Stimulated activated CD8-positive, alpha-beta memory T cell treated with anti-CD3 and anti-CD28 coated beads, Interleukin-15, amount 100 ng/mL, for 48 hours (primary cell): Measurements from ENCODE around the gene CLMN.
"Not testable (repeated sequence)": the region's sequence is repeated elsewhere in the genome, so short reads cannot be mapped to it uniquely, and the experiment has no call there.

Experiments used
- DNase-seq, 2 donors: peaks; one replicate each; pipeline ENCODE4 v3.0.0-alpha.2; 2020; ENCODE audit warnings: low read depth in 2 of 2

CLMN gene

GRCh38 chr14:95138455-95138854 is 181.3 kb downstream of the CLMN start:
- DNase-seq = not testable (repeated sequence)

GRCh38 chr14:95137804-95138167 is 181.9 kb downstream of the CLMN start:
- no peak for DNase-seq

GRCh38 chr14:95137164-95137803 is 182.4 kb downstream of the CLMN start:
- DNase-seq = no peak

GRCh38 chr14:95136631-95137030 is 183.1 kb downstream of the CLMN start:
- no peak for DNase-seq

GRCh38 chr14:95134304-95134933 is 185.3 kb downstream of the CLMN start:
- no peak for DNase-seq

- no peak for DNase-seq
Observed at GRCh38 chr14:95133282-95133681, 186.4 kb downstream of the CLMN start.

- DNase-seq = no peak
Observed at GRCh38 chr14:95132760-95133159, 186.9 kb downstream of the CLMN start.
